ENCODE measurements around the gene GCC2.

Gene GCC2

GRCh38 chr2:108458082-108458481 is 9.1 kb downstream of the GCC2 start:
- H3K79me2 ChIP-seq (ENCODE audit: control insufficient read depth, insufficient read depth, low read length, poor library complexity) = no peaks in the 10 kb centered on the region
- no CpG with 5 or more reads among the region's 3 CpGs for WGBS (ENCODE audit: extremely low coverage, insufficient coverage, insufficient read length)

GRCh38 chr2:108459441-108459840 is 10.4 kb downstream of the GCC2 start:
- H3K4ac ChIP-seq (ENCODE audit: low read depth, low read length) = no peak overlapping the region
- H4K8ac ChIP-seq (ENCODE audit: low read depth, low read length) = no peak overlapping the region
- DNase-seq = no peak
- no CpG with 5 or more reads among the region's 1 CpG for WGBS (ENCODE audit: extremely low coverage, insufficient coverage, insufficient read length)
- no peak overlapping the region for H3K27ac ChIP-seq (ENCODE audit: low read depth, low read length)
- no peak overlapping the region for H3K4me2 ChIP-seq (ENCODE audit: low read length)
- no peak overlapping the region for H2BK5ac ChIP-seq (ENCODE audit: low read depth, low read length, poor library complexity)
- H2AK5ac ChIP-seq (ENCODE audit: low read length) = no peak overlapping the region
- no peak overlapping the region for H4K91ac ChIP-seq (ENCODE audit: low read depth, low read length)
- H3K18ac ChIP-seq (ENCODE audit: low read length) = no peak overlapping the region
- H3K14ac ChIP-seq (ENCODE audit: low read length) = no peak overlapping the region
- H3K4me1 ChIP-seq (ENCODE audit: control insufficient read depth in 1 of 2, insufficient read depth in 2 of 2, low read length in 2 of 2) = no peaks in the 10 kb centered on the region
- peaks cover 18 to 25% of the 10 kb centered on the region in 2 experiments for H3K36me3 ChIP-seq (ENCODE audit: control insufficient read depth in 1 of 2, insufficient read depth in 2 of 2, low read length in 2 of 2)
- no peak overlapping the region for H2AFZ ChIP-seq (ENCODE audit: insufficient read depth, low read length, poor library complexity)
- H3K9ac ChIP-seq (ENCODE audit: low read length) = no peak overlapping the region
- H2BK120ac ChIP-seq (ENCODE audit: insufficient read depth, low read length, poor library complexity) = no peak overlapping the region
- H3K23ac ChIP-seq (ENCODE audit: low read length) = no peak overlapping the region
- peaks cover 2% of the 10 kb centered on the region for H3K9me3 ChIP-seq (ENCODE audit: insufficient read depth, low read depth, low read length)
- H4K12ac ChIP-seq (ENCODE audit: low read depth, low read length) = no peak overlapping the region
- H3K79me2 ChIP-seq (ENCODE audit: control insufficient read depth, insufficient read depth, low read length, poor library complexity) = no peaks in the 10 kb centered on the region
- no peak overlapping the region for H2BK12ac ChIP-seq (ENCODE audit: low read length)
- H3K79me1 ChIP-seq (ENCODE audit: low read length) = no peaks in the 10 kb centered on the region
- no peak overlapping the region for H3K4me3 ChIP-seq (ENCODE audit: low read depth, low read length)
- H3K27me3 ChIP-seq (ENCODE audit: insufficient read depth, low read length) = no peaks in the 10 kb centered on the region

More at GRCh38 chr2:108458082-108458481, 9.1 kb downstream of the GCC2 start:
- Histone ChIP-seq H2BK120ac (ENCODE audit: insufficient read depth, low read length, poor library complexity) (no peak overlapping the region), H3K4me1 (ENCODE audit: control insufficient read depth in 1 of 2, insufficient read depth in 2 of 2, low read length in 2 of 2) (no peaks in the 10 kb centered on the region), H3K9me3 (ENCODE audit: insufficient read depth, low read depth, low read length) (peaks cover 2% of the 10 kb centered on the region), H3K36me3 (ENCODE audit: control insufficient read depth in 1 of 2, insufficient read depth in 2 of 2, low read length in 2 of 2) (peaks cover 13 to 16% of the 10 kb centered on the region in 2 experiments), H4K12ac (ENCODE audit: low read depth, low read length) (no peak overlapping the region), H3K27me3 (ENCODE audit: insufficient read depth, low read length) (no peaks in the 10 kb centered on the region), H3K4me3 (ENCODE audit: low read depth, low read length) (no peak overlapping the region), H3K27ac (ENCODE audit: low read depth, low read length) (no peak overlapping the region), H3K9ac (ENCODE audit: low read length) (no peak overlapping the region), H3K4me2 (ENCODE audit: low read length) (no peak overlapping the region), H2AK5ac (ENCODE audit: low read length) (no peak overlapping the region), H3K14ac (ENCODE audit: low read length) (no peak overlapping the region), H4K91ac (ENCODE audit: low read depth, low read length) (no peak overlapping the region), H3K4ac (ENCODE audit: low read depth, low read length) (no peak overlapping the region), H3K23ac (ENCODE audit: low read length) (no peak overlapping the region), H4K8ac (ENCODE audit: low read depth, low read length) (no peak overlapping the region), H3K18ac (ENCODE audit: low read length) (no peak overlapping the region), H2AFZ (ENCODE audit: insufficient read depth, low read length, poor library complexity) (no peak overlapping the region), H2BK5ac (ENCODE audit: low read depth, low read length, poor library complexity) (no peak overlapping the region), H2BK12ac (ENCODE audit: low read length) (no peak overlapping the region), H3K79me1 (ENCODE audit: low read length) (no peaks in the 10 kb centered on the region)
- no peak for DNase-seq

GRCh38 chr2:108460345-108461037 is 11.5 kb downstream of the GCC2 start:
- no peak overlapping the region for H4K8ac ChIP-seq (ENCODE audit: low read depth, low read length)
- no peak overlapping the region for H2BK5ac ChIP-seq (ENCODE audit: low read depth, low read length, poor library complexity)
- H3K18ac ChIP-seq (ENCODE audit: low read length) = no peak overlapping the region
- no peak overlapping the region for H2BK120ac ChIP-seq (ENCODE audit: insufficient read depth, low read length, poor library complexity)
- no peak overlapping the region for H3K4me2 ChIP-seq (ENCODE audit: low read length)
- H3K23ac ChIP-seq (ENCODE audit: low read length) = no peak overlapping the region
- no peak overlapping the region for H4K91ac ChIP-seq (ENCODE audit: low read depth, low read length)
- H4K12ac ChIP-seq (ENCODE audit: low read depth, low read length) = no peak overlapping the region
- no peaks in the 10 kb centered on the region for H3K4me1 ChIP-seq (ENCODE audit: control insufficient read depth in 1 of 2, insufficient read depth in 2 of 2, low read length in 2 of 2)
- WGBS (ENCODE audit: extremely low coverage, insufficient coverage, insufficient read length) = no CpG with 5 or more reads among the region's 4 CpGs
- H3K36me3 ChIP-seq (ENCODE audit: control insufficient read depth in 1 of 2, insufficient read depth in 2 of 2, low read length in 2 of 2) = peaks cover 19 to 26% of the 10 kb centered on the region in 2 experiments
- H2AK5ac ChIP-seq (ENCODE audit: low read length) = no peak overlapping the region
- H3K9me3 ChIP-seq (ENCODE audit: insufficient read depth, low read depth, low read length) = no peaks in the 10 kb centered on the region
- no peak overlapping the region for H2AFZ ChIP-seq (ENCODE audit: insufficient read depth, low read length, poor library complexity)
- no peaks in the 10 kb centered on the region for H3K79me1 ChIP-seq (ENCODE audit: low read length)
- no peak overlapping the region for H2BK12ac ChIP-seq (ENCODE audit: low read length)
- DNase-seq = no peak
- H3K27me3 ChIP-seq (ENCODE audit: insufficient read depth, low read length) = no peaks in the 10 kb centered on the region
- no peak overlapping the region for H3K14ac ChIP-seq (ENCODE audit: low read length)
- no peak overlapping the region for H3K4me3 ChIP-seq (ENCODE audit: low read depth, low read length)
- H3K79me2 ChIP-seq (ENCODE audit: control insufficient read depth, insufficient read depth, low read length, poor library complexity) = no peaks in the 10 kb centered on the region
- no peak overlapping the region for H3K4ac ChIP-seq (ENCODE audit: low read depth, low read length)
- no peak overlapping the region for H3K9ac ChIP-seq (ENCODE audit: low read length)
- H3K27ac ChIP-seq (ENCODE audit: low read depth, low read length) = no peak overlapping the region

- no peak overlapping the region for H2AK5ac ChIP-seq (ENCODE audit: low read length)
- H3K4ac ChIP-seq (ENCODE audit: low read depth, low read length) = no peak overlapping the region
- peaks cover 15 to 17% of the 10 kb centered on the region in 2 experiments for H3K36me3 ChIP-seq (ENCODE audit: control insufficient read depth in 1 of 2, insufficient read depth in 2 of 2, low read length in 2 of 2)
- no peak overlapping the region for H3K4me2 ChIP-seq (ENCODE audit: low read length)
- H4K91ac ChIP-seq (ENCODE audit: low read depth, low read length) = no peak overlapping the region
- H2BK120ac ChIP-seq (ENCODE audit: insufficient read depth, low read length, poor library complexity) = no peak overlapping the region
- no peaks in the 10 kb centered on the region for H3K27me3 ChIP-seq (ENCODE audit: insufficient read depth, low read length)
- H2AFZ ChIP-seq (ENCODE audit: insufficient read depth, low read length, poor library complexity) = no peak overlapping the region
- no peaks in the 10 kb centered on the region for H3K79me1 ChIP-seq (ENCODE audit: low read length)
- no peak overlapping the region for H3K14ac ChIP-seq (ENCODE audit: low read length)
- H2BK5ac ChIP-seq (ENCODE audit: low read depth, low read length, poor library complexity) = no peak overlapping the region
- no CpG with 5 or more reads among the region's 1 CpG for WGBS (ENCODE audit: extremely low coverage, insufficient coverage, insufficient read length)
- H3K9me3 ChIP-seq (ENCODE audit: insufficient read depth, low read depth, low read length) = no peaks in the 10 kb centered on the region
- H3K18ac ChIP-seq (ENCODE audit: low read length) = no peak overlapping the region
- no peak overlapping the region for H4K12ac ChIP-seq (ENCODE audit: low read depth, low read length)
- H3K79me2 ChIP-seq (ENCODE audit: control insufficient read depth, insufficient read depth, low read length, poor library complexity) = no peaks in the 10 kb centered on the region
- no peak overlapping the region for H3K23ac ChIP-seq (ENCODE audit: low read length)
- no peaks in the 10 kb centered on the region for H3K4me1 ChIP-seq (ENCODE audit: control insufficient read depth in 1 of 2, insufficient read depth in 2 of 2, low read length in 2 of 2)
- no peak for DNase-seq
- no peak overlapping the region for H3K4me3 ChIP-seq (ENCODE audit: low read depth, low read length)
- H3K9ac ChIP-seq (ENCODE audit: low read length) = no peak overlapping the region
- no peak overlapping the region for H4K8ac ChIP-seq (ENCODE audit: low read depth, low read length)
- H2BK12ac ChIP-seq (ENCODE audit: low read length) = no peak overlapping the region
- no peak overlapping the region for H3K27ac ChIP-seq (ENCODE audit: low read depth, low read length)
These were observed 28.1 kb downstream of the GCC2 start for GRCh38 chr2:108477099-108477498.

Measured in trophoblast cell (in vitro differentiated cells and primary cell).